G401.6 (cell line): Measurements from ENCODE around the gene MCM3AP.
A peak's percentile ranks its signal among the peaks of the same experiment; 100 is the strongest.

Experiments used
- FAIRE-seq: peaks from 2 replicates; lab custom pipeline; 2012; peaks lifted over from hg19 to GRCh38; lab: Jason Lieb, UNC

The MCM3AP gene

DNA sequence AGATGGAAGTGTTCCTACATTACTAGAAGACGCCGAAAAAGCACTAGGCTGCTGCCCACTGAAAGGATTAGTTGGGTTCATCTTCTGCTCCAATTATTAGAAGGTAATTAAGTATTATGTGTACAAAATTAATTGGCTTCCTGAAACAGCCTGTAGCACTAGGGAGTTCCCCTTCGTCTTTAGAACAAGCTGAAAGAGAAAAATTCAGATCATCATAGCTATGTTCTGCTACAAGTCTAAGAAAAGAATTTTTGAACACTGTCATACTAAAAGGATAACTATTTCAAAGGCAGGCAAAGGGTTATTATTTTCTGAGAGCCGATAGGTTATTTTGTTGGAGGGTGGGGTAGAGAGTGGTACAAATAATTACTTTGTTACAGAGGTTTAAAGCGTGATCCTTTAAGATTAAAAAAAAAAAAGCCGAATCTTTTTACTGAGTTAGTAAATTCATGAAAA, at the start of gene MCM3AP:
Gene MCM3AP, minus strand, starts transcription at position 406 of the 456 bp plus-strand sequence. Its CDS starts 325 bp downstream, at position 81.
- no peak for FAIRE-seq

DNA sequence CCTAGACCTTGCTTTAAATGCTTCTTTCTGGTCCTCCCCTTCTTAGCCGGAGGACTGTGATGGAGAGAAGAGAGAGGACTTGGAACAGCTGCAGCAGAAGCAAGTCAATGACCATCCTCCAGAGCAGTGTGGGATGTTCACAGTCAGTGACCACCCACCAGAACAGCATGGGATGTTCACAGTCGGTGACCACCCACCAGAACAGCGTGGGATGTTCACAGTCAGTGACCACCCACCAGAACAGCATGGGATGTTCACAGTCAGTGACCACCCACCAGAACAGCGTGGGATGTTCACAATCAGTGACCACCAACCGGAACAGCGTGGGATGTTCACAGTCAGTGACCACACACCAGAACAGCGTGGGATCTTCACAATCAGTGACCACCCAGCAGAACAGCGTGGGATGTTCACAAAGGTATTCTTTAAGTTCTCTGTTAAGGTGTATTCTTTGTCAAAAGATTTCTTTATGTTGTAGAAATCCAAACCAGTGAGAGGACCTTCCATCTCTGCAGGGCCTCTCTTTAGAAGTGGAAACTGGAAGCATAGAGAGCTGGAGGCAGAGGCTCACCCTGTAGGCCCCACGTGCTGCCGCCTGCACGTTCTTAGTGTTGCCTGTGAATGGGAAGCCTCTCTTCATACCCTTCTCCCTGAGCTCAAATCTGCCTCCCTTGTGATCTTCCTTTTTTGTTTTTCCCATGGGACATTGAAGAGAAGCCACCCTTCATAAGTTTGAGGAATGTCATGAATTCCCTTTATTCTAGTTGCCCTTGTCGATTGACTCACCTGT, 49.1 kb upstream of the MCM3AP start:
- no peak for FAIRE-seq

DNA sequence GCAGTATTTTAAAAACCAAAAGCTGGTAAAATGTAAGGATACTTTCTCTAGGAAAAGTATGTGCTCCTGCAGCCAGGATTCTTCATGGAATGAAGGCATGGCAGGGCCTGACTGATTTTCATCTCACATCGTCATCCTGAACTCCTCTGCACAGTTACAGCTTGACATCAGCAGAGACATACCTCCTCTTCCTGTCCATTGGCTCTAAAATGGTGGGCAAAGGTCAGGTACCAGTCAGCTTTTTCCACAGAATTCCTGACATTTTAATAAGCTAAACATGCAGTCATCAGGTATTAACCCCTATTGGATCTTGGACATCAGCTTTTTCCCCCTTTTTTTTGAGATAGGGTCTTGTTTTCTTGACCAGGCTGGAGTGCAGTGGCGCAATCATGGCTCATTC, 44.4 kb upstream of the MCM3AP start:
- no peak for FAIRE-seq

DNA sequence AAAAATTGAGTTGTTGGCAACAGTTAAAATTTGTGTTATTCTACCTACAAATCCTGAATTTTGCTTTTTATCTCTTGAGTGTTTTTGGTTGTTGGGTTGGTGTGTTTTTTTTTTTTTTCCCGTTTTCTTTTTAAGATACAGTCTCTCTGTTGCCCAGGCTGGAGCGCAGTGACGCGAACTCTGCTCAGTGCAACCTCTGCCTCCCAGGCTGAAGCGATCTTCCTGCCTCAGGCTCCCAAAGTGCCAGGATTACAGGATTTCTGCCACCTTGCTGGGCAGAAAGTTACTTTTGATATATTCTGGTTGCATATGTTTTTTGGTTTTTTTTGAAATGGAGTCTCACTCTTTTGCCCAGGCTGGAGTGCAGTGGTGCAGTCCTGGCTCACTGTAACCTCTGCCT, 42.7 kb upstream of the MCM3AP start:
- no peak for FAIRE-seq

DNA sequence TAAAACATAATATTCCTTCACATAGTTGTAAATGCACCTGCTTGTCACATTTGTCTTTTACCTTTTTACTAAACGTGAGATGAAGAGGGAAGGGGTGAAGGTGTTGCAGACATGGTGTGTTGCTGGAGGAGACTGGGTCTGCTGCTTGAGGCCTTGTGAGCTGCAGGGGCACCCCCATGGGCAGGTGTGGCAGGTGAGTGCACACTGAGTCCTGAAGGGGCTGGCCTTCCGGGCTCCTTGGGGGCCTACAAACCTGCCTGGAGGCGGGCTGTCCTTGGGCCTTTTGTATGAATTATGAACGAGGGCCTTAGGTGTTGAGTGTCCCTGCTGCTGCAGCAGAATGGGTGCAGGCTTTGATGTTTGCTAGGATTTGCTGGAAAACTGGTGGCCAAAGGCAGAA, 42.3 kb upstream of the MCM3AP start:
- FAIRE-seq, result no peak

DNA sequence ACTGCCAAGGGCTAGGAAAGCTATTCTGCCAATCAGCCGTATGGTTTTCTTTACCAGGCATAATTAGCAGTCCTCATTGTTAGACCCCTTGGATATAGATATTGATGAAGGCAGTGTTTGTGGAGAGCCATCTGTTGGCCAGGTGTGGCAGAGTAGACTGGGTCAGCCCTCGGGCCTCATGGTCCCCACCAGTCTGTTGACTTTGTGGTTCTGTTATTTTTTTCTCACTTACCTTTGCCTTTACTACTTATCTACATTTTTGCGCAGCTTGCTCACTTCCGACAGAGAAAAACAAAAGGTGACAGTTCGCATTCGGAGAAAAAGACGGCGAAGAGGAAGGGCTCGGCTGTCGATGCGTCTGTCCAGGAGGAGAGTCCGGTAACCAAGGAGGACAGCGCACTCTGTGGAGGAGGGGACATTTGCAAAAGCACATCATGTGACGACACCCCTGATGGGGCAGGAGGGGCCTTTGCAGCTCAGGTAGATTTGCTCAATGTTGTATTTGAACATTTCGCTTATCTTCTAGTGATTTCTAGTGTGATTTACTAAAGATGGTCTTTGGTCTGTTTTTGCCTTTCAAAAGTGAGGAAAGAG, 40.8 kb upstream of the MCM3AP start:
- no peak for FAIRE-seq

DNA sequence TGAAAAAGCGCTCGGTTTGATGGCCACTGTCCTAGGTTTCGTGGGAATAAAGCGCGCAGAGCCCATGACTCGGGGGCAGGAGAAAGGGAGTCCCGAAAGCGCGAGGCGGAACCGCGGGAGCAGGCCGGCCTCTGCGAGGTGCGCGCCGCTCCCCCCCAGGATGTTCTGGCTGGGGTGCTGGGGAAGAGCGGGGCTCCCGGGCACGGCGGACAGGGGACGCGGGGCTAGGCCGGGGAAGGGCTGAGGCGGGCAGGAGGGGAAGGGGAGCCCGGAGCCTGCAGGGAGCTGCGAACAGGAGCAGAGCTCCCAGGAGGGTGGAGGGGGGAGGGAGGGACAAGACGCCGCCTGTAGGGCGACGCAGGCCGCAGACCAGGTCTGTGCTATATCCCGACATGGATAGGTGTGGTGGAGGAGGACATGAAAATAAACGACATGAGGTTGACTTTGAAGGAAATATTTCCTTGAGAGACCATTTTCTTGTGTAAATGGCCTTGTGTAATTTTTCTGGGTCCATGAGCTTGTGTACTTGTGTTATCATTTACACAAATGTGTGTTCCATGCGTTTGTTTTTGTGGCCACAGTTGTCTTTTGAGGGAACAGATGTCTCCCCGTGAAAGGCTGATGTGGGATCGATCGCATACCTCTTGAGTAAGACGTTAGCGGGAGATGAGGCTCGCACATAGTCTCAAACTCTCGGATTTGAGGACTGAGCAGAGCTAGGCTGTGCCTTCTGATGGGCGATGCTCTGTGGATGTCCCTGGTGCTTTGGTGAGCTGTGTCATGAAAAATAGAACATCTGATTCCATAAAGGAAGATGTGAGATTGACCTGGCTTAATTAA, 39.9 kb upstream of the MCM3AP start:
- no peak for FAIRE-seq

DNA sequence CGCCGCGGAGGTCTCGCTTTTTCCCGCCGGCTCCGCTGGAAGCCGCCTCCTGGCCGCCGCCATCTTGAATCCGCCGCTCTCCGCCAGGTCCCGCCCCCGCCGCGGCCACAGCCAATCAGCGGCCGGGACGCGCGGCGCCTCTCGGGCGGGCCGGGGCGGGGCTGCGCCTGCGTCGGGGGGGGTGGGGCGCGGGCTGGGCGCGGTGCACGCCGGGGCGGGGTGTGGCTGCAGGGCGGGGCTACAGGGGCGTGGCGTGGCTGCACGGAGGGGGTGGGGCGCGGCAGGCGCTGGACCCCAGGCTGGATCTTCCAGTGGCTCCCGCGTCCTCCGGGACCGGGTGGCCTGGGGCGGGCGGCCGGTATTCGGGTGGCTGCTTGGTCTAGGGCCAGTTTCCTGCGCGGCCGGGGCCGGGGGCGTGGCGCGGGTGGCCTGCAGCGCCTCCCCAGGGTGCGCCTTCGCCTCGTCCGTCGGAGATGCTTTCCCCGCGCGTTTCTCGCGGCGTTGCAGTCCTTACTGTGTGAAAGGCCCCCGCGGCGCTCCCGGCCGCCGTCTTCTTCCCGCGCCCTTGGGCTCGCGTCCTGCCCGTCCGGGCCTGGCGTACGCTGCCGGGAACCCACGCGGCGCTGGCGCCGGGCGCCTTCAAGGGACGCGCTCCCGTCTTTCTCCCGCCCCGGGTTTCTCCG, 39.1 kb upstream of the MCM3AP start:
- no peak for FAIRE-seq

DNA sequence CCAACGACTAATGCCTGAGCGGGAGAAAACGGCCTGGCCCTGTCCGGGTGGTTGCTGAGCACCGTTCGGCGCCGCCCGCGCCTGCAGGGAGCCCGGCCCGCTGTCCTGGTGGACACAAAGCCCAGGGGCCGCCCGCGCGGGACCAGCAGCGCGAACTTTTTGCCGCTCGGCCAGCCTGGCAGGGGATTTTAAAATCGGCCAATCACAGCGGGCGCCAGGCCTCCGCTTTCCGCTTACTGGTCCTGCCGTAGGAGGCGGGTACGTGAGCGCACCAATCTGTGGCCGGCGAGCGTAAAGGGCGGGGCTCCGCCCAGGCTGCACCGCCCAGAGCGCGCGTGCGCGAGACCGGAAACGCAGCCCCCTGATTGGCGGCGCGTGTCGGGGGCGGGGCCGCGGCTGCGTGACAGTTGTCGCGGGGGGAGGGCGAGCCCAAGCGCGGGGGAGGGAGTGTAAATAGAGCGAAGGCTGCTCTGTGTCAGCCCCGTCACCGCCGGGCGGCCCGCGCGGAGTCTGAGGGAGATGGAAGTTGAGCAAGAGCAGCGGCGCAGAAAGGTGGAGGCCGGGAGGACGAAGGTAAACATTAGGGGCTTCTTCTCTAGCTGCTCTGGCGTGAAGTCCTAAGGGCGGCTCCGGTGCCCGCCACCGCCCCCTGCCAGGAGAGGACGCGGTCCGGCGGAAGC, 38.4 kb upstream of the MCM3AP start, which contains the start of the genes C21orf58 and PCNT:
Gene C21orf58, minus strand, starts transcription at position 161 of the 680 bp plus-strand sequence. CDS start 1,132 bp downstream, outside the sequence.
Gene PCNT, plus strand, starts transcription at position 447 of the 680 bp plus-strand sequence. Its CDS starts 73 bp downstream, at position 520.
- peak; percentile 93 for FAIRE-seq

DNA sequence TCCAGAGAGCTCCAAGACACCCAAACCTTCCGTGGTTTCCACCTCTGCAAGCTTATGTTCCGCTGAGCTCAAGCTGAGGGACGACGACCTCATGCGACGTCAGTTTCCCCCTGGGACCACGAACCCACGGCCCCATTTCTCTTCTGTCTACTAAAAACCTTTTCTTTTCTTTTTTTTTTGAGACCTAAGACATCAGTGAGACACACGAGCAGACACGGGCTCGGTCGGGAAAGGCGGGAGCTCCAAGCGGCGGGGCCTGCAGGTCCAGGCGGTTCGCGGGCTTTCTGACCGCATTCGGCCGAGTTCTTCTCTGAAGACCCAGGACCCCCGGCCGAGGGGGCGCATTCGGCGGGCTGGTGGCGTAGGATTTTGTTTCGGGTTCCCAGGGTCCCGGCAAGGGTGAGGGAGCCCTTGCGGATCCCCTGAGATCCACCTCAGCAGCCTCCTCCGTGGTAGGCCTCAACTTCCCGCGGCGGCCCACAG, 37.9 kb upstream of the MCM3AP start:
- no peak for FAIRE-seq

DNA sequence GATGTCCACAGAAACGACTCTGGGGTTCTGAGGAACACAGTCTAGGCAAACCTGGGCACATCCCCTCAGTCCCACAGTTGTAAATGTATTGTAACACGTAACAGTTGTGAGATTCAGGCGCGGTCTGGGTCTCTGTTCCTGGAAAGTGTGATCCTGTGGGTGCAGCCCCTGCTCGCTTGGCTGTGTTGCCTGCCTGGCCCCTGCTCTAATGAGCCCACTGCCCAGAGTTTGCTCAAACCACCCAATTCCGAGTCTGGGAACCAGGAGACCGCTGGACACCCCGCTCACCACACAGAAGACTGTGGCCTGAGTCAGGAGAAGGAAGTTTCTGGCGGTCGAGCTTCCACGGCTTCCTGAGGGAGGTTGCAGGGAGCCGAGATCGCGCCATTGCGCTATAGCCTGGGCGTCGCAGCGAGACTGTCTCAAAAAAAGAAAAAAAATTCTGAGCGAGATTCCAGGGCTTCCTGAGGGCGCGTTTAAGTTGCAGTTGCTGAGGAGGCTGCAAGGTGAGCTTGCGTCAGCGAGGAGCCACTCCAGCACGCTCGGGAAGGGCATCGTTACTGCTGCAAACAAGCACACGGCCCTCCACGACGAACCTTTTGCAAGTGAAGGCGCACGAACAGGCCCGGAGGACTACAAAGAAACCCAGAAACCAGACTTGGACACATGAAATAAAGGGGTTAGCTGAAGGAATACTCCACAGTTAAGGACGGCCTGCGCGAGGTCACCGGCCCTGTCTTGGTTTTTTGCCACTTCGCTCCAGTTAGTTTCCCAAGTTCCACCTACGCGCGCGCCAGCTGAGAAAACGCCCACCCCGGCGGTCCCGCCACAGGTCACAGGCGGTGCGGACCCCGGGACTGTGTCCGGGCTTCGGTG, 37.2 kb upstream of the MCM3AP start:
- FAIRE-seq, result no peak

DNA sequence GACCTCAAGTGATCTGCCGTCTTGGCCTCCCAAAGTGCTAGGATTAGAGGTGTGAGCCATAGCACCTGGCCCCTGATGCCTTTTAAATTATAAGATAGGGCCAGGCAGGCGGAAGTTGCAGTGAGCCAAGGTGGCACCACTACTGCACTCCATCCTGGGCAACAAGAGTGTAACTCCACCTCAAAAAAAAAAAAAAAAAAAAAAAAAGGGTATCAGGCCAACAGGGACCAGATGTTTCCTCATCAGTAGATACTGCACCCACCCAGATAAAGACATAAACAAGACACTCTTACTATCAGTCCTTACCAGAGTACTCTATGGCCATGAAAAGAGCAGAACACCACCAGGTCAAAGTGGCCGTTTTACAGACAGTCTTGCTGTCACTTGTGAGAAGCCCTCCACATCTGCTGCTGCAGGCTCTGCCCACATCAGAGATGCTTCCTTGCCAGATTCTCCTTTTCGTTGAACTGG, 35.0 kb upstream of the MCM3AP start:
- FAIRE-seq, result no peak

DNA sequence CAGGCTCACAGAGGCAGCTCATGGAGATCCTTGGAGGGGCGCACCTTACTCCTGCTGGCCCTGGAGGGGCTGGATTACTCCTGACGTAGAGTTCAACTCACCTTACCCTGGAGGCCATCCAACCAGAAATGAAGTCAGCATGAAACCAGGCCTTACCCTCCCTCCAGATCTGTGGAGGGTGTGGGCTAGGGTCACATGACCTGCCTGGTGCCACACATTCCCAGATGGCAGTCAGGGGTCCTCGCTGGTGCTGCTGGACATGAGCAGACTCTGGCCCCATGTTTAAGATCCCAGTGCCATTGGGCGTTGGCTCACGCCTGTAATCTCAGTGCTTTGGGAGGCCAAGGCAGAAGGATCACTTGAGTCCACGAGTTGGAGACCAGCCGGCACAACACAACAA, 33.8 kb upstream of the MCM3AP start:
- no peak for FAIRE-seq

DNA sequence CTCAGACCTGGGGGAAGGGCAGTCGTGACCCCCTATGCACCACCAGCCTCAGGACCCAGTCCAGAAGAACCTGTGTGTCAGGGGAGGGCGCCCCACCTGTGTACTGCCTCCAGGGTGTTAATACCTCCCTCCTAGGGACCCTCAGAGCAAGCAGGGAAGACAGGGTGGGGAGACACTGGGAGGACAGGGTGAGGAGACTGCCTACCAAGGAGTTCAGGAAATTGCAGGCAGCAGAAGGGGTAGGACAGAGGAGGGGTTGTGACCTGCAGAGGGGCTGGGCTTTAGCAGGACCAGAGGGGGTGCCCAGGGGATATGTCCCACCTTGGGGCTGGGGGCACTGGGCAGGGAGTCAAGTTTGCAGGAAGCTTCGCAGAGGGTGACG, 33.0 kb upstream of the MCM3AP start:
- no peak for FAIRE-seq

DNA sequence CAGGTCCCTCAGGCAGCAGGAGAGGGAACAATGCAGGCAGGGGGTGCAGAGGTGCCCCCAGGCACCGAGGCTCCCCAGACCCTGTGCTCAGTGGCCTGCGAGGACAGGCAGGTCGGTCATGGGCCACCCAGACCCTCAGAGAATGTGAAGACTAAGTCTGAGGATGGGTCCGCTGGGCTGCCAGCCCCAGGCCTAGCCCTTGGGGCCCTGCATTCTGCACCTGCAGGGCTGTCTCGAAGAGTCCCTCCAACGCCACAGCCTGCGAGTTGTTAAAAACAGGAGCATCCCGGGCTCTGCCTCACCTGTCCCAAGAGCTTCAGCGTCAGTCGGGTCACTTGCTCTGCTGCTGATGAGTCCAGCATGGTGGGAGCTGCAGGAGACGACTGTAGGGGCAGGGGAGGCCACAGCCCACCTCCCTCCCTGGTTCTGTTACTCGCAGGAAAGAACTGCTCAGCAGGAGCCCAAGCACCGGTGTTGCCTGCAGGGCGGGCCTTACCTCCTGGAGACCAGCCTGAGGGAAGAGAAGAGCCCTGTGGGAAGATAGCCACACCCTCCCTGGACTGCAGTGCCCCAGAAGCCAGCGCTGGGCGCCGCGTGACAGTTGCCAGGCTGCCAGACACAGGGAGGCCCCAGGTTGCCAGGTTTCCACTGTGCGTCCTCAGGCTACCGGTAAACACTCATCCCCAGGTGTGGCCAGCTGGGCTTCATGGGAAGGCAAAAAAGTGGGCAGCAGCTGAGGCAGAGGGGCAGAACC, 32.5 kb upstream of the MCM3AP start:
- no peak for FAIRE-seq

DNA sequence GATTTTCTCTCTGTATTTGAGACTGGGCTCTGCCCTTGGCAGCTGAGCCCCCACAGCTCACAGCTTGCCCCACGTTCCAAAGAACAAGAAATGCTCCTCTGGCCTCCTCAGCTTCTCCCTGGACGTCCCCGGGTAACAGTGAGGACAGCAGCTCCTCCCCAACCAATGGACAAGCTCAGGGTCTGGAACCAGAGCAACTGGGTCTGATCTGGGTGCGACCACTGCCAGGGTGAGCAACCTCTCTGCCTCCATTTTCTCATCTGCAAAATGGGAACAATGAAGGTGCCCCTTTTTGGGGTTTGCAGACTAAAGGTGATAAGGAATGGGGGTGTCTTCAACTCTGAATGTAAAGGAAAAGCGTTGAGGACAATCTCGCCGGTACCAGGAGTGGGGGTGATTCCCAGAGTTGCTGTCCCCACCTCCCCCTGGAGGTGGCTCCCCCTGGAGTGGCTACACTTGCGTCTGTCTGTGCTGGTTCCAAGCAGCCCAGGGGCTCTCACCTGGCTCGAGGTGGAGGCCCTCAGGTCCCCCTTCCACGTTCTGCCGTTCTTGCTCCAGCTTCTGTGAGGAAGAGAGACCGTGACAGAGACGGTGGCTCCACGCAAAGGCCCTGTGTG, 31.4 kb upstream of the MCM3AP start:
- no peak for FAIRE-seq

DNA sequence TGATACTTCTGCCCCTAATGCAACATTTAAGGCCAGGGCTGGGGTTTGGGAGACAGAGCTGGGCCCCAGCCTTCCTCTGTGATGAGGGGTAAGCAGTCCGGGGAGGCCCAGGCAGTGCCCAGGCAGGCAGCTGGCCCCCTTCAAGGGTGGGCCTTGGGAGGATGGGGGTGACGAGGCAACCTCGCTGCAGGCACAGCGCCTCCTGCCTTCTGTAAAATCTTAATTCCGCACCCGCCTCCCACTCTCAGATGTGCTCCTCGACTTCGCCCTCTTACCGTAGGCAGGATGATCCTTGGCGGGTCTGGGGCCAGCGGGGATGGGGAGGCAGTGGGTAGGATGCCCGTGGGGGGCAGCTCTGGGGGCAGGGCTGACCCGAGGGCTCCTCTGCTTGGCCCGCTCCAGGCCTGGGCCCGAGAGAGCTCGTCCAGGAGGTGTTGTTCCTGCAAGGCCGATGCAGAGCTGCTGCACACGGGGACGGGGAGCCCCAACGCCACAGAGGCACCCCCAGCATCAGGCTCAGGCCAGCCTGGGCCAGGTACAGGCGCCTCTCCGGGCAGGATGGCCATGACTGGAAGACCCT, 29.1 kb upstream of the MCM3AP start:
- no peak for FAIRE-seq

DNA sequence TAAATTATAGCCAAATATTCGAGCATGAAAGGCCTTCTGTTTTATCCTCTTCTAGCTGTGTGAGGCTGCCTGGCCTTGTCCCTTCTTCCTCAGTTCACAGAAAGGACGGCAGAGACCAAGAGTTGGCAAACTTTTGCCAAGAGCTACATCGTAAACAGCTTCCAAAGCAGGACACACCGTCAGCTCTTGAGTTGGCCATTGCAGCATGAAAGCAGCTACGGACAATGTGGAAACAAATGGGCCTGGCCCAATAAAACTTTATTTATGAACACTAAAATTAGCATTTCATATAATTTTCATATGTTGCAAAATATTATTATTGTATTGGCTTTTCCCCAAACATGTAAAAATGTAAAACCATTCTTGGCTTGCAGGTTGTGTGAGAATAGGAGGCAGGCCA, 27.5 kb upstream of the MCM3AP start:
- no peak for FAIRE-seq

DNA sequence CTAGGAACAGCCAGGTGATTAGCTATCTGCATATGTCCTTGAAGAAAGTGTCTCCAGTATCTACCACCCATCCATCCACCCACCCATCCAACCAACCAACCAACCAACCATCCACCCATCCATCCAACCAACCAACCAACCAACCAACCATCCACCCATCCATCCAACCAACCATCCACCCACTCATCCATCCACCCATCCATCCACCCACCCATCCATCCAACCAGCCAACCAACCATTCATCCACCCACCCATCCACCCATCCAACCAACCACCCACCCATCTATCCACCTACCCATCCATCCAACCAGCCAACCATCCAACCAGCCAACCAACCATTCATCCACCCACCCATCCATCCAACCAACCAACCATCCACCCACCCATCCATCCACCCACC, 26.2 kb upstream of the MCM3AP start:
- FAIRE-seq, result no peak
